GM12878 (cell line): ENCODE results near the gene SPTAN1. TPM values are rescaled to one million over a fixed set of nuclear protein-coding genes. Genes with fewer than 3 reads are reported as not detected.

ENCODE experiments used
- RAD21 ChIP-seq: IDR thresholded peaks from 2 replicates; pipeline ENCODE4 v1.6.1; 2011; ENCODE audit warnings: mild to moderate bottlenecking, low read depth, low read length, moderate library complexity; ENCODE audit not compliant: insufficient read depth
- SMARCA5 ChIP-seq: fragments of 450-650 bp; IDR thresholded peaks from 2 replicates; pipeline ENCODE4 v1.6.1; 2017; ENCODE audit warnings: mild to moderate bottlenecking
- STAT1 ChIP-seq: fragments of 450-650 bp; conservative IDR thresholded peaks from 2 replicates; pipeline ENCODE4 v1.6.1; 2014; ENCODE audit warnings: antibody characterized with exemption, mild to moderate bottlenecking
- ZNF24 ChIP-seq: fragments of 450-650 bp; IDR thresholded peaks from 2 replicates; pipeline ENCODE4 v1.6.1; 2017; ENCODE audit warnings: antibody characterized with exemption, mild to moderate bottlenecking
- ZNF274 ChIP-seq: IDR thresholded peaks from one replicate; pipeline ENCODE4 v1.8.0; 2011; ENCODE audit not compliant: insufficient read length, insufficient read depth
- polyA plus RNA-seq, 11 experiments: library from polyadenylated mRNA; depleted of rRNA in 4 of 11; unstranded in 6 of 11; stranded (reverse) in 5 of 11; fragments of >200 nt; fragmentation: Nextera tagmentation in 4 of 11; fragmentation: Illumina TruSeq in 1 of 11; extraction: Ambion mirVana in 4 of 11; extraction: Trizol in 1 of 11; gene quantifications; 1 replicate in 1 of 11; 2 replicates in 10 of 11; pipeline versions ENCODE4 v1.2.1 to v1.2.3, GENCODE V29; 2011 to 2016; ENCODE audit warnings: inconsistent platforms in 2 of 11, missing spikeins in 2 of 11, low read depth in 1 of 11
- total RNA-seq, 4 experiments: library from RNA; depleted of rRNA in 3 of 4; stranded (reverse); fragments of >200 nt in 3 of 4; fragmentation: Illumina TruSeq in 1 of 4; extraction: Trizol in 1 of 4; gene quantifications; 2 replicates each; pipeline versions ENCODE4 v1.2.1 to v1.2.3, GENCODE V29; 2013 to 2021
- TF ChIP-seq, protein P1 (sequence below): fragments of 450-650 bp; IDR thresholded peaks from 2 replicates; pipeline ENCODE4 v1.6.1; 2016; ENCODE audit warnings: mild to moderate bottlenecking
- TF ChIP-seq, protein P2 (sequence below): fragments of 450-650 bp; IDR thresholded peaks from 2 replicates; pipeline ENCODE4 v1.6.1; 2017; ENCODE audit warnings: antibody characterized with exemption, mild to moderate bottlenecking, moderate library complexity
- TF ChIP-seq, protein P3 (sequence below): fragments of 450-650 bp; conservative IDR thresholded peaks from 2 replicates; pipeline ENCODE4 v1.6.1; 2017; ENCODE audit warnings: mild to moderate bottlenecking, moderate library complexity
- TF ChIP-seq, protein P4 (sequence below): IDR thresholded peaks from 2 replicates; pipeline ENCODE4 v1.6.1; 2012; ENCODE audit warnings: low read depth, low read length, improper control_type of control experiment
- TF ChIP-seq, protein P5 (sequence below): IDR thresholded peaks from 2 replicates; pipeline ENCODE4 v1.6.1; 2011; ENCODE audit warnings: low read depth, low read length, improper control_type of control experiment, borderline replicate concordance
- TF ChIP-seq, protein P6 (sequence below): IDR thresholded peaks from 2 replicates; pipeline ENCODE4 v1.6.1; 2012; ENCODE audit warnings: mild to moderate bottlenecking, low read depth, low read length
- TF ChIP-seq, protein P7 (sequence below): IDR thresholded peaks from 2 replicates; pipeline ENCODE4 v1.6.1; 2011; ENCODE audit warnings: mild to moderate bottlenecking, low read depth, low read length, moderate library complexity; ENCODE audit not compliant: insufficient replicate concordance

Gene SPTAN1
- total and polyA plus RNA-seq, 10 of the 15 experiments (the other 5 are each of a cell fraction or from before 2014, with no cell fraction given) = 18.7 to 156 (median 73.6) TPM

DNA sequence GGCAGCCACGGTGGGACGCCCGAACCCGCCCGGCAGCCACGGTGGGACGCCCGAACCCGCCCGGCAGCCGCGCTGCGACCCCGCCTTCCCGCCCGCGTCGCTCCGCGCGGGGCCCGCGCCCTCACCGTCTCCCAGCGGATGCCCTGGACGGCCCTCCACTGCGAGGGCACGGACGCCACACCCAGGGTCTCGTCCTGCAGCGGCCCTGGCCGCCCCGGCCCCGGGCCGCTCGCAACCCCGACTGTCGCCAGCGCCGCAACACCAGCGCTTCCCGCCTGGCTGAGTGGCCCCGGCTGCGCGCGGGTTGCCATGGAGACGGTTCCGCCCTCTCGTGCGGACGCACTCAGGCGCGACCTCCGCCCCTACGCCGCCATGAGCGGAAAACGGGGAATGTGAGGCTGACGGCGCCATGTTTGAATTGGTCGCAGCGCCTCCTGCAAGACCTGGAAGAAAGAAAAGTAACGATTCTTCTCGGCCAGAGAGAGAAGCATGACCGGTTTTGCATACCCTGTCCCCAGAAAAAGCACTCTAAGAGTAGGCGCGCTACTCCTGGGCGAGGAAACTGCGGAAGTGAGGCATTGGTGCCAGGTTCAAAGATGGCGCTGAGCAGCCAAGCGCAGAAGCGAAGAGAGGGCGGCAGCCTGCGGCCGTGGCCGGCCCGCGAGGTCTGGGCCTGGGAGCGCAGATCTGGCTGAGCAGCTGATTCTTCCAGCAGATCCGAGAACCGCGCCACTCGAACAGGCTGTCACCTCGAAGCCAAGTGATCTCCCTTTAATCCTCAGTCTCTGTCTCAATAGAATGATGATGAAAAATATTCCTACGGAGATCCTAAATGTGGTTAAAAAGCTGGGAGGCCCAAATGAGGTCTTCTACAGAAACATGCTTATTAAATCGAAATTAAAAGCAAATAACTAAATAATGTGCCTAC lies 104.3 kb downstream of the SPTAN1 start, which contains the start of gene DYNC2I2 (continued):
- TF ChIP-seq, protein P1, sequence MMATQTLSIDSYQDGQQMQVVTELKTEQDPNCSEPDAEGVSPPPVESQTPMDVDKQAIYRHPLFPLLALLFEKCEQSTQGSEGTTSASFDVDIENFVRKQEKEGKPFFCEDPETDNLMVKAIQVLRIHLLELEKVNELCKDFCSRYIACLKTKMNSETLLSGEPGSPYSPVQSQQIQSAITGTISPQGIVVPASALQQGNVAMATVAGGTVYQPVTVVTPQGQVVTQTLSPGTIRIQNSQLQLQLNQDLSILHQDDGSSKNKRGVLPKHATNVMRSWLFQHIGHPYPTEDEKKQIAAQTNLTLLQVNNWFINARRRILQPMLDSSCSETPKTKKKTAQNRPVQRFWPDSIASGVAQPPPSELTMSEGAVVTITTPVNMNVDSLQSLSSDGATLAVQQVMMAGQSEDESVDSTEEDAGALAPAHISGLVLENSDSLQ = 0 out of 2 replicates have a peak, but pooled peaks have one; percentile 6
- TF ChIP-seq ZNF24 = 0 out of 2 replicates have a peak, but pooled peaks have one; percentile 19
- TF ChIP-seq STAT1 = 0 out of 2 replicates have a peak, but pooled peaks have one; percentile 79
- TF ChIP-seq, protein P2, sequence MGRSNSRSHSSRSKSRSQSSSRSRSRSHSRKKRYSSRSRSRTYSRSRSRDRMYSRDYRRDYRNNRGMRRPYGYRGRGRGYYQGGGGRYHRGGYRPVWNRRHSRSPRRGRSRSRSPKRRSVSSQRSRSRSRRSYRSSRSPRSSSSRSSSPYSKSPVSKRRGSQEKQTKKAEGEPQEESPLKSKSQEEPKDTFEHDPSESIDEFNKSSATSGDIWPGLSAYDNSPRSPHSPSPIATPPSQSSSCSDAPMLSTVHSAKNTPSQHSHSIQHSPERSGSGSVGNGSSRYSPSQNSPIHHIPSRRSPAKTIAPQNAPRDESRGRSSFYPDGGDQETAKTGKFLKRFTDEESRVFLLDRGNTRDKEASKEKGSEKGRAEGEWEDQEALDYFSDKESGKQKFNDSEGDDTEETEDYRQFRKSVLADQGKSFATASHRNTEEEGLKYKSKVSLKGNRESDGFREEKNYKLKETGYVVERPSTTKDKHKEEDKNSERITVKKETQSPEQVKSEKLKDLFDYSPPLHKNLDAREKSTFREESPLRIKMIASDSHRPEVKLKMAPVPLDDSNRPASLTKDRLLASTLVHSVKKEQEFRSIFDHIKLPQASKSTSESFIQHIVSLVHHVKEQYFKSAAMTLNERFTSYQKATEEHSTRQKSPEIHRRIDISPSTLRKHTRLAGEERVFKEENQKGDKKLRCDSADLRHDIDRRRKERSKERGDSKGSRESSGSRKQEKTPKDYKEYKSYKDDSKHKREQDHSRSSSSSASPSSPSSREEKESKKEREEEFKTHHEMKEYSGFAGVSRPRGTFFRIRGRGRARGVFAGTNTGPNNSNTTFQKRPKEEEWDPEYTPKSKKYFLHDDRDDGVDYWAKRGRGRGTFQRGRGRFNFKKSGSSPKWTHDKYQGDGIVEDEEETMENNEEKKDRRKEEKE = peak; percentile 59; the same call in 1 of the 2 replicates
- TF ChIP-seq, protein P3, sequence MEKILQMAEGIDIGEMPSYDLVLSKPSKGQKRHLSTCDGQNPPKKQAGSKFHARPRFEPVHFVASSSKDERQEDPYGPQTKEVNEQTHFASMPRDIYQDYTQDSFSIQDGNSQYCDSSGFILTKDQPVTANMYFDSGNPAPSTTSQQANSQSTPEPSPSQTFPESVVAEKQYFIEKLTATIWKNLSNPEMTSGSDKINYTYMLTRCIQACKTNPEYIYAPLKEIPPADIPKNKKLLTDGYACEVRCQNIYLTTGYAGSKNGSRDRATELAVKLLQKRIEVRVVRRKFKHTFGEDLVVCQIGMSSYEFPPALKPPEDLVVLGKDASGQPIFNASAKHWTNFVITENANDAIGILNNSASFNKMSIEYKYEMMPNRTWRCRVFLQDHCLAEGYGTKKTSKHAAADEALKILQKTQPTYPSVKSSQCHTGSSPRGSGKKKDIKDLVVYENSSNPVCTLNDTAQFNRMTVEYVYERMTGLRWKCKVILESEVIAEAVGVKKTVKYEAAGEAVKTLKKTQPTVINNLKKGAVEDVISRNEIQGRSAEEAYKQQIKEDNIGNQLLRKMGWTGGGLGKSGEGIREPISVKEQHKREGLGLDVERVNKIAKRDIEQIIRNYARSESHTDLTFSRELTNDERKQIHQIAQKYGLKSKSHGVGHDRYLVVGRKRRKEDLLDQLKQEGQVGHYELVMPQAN = peak; percentile 86
- TF ChIP-seq SMARCA5 = peak; percentile 84
- no peak for TF ChIP-seq RAD21
- TF ChIP-seq, protein P4, sequence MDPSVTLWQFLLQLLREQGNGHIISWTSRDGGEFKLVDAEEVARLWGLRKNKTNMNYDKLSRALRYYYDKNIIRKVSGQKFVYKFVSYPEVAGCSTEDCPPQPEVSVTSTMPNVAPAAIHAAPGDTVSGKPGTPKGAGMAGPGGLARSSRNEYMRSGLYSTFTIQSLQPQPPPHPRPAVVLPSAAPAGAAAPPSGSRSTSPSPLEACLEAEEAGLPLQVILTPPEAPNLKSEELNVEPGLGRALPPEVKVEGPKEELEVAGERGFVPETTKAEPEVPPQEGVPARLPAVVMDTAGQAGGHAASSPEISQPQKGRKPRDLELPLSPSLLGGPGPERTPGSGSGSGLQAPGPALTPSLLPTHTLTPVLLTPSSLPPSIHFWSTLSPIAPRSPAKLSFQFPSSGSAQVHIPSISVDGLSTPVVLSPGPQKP = peak; percentile 69
- TF ChIP-seq, protein P5, sequence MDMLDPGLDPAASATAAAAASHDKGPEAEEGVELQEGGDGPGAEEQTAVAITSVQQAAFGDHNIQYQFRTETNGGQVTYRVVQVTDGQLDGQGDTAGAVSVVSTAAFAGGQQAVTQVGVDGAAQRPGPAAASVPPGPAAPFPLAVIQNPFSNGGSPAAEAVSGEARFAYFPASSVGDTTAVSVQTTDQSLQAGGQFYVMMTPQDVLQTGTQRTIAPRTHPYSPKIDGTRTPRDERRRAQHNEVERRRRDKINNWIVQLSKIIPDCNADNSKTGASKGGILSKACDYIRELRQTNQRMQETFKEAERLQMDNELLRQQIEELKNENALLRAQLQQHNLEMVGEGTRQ = no peak
- TF ChIP-seq, protein P6, sequence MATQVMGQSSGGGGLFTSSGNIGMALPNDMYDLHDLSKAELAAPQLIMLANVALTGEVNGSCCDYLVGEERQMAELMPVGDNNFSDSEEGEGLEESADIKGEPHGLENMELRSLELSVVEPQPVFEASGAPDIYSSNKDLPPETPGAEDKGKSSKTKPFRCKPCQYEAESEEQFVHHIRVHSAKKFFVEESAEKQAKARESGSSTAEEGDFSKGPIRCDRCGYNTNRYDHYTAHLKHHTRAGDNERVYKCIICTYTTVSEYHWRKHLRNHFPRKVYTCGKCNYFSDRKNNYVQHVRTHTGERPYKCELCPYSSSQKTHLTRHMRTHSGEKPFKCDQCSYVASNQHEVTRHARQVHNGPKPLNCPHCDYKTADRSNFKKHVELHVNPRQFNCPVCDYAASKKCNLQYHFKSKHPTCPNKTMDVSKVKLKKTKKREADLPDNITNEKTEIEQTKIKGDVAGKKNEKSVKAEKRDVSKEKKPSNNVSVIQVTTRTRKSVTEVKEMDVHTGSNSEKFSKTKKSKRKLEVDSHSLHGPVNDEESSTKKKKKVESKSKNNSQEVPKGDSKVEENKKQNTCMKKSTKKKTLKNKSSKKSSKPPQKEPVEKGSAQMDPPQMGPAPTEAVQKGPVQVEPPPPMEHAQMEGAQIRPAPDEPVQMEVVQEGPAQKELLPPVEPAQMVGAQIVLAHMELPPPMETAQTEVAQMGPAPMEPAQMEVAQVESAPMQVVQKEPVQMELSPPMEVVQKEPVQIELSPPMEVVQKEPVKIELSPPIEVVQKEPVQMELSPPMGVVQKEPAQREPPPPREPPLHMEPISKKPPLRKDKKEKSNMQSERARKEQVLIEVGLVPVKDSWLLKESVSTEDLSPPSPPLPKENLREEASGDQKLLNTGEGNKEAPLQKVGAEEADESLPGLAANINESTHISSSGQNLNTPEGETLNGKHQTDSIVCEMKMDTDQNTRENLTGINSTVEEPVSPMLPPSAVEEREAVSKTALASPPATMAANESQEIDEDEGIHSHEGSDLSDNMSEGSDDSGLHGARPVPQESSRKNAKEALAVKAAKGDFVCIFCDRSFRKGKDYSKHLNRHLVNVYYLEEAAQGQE = no peak
- no peak for TF ChIP-seq ZNF274
- TF ChIP-seq, protein P7, sequence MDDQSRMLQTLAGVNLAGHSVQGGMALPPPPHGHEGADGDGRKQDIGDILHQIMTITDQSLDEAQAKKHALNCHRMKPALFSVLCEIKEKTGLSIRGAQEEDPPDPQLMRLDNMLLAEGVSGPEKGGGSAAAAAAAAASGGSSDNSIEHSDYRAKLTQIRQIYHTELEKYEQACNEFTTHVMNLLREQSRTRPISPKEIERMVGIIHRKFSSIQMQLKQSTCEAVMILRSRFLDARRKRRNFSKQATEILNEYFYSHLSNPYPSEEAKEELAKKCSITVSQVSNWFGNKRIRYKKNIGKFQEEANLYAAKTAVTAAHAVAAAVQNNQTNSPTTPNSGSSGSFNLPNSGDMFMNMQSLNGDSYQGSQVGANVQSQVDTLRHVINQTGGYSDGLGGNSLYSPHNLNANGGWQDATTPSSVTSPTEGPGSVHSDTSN = no peak
